ENCODE data around the gene DNAJA2. TPM values are rescaled to one million over a fixed set of nuclear protein-coding genes. Genes with fewer than 3 reads are reported as not detected.

The DNAJA2 gene
- total RNA-seq, 1 donor from 2014 or later, result 63.4 TPM

GRCh38 chr16:46911650-46912049, 61.8 kb downstream of the DNAJA2 start:
- no peak overlapping the region for H3K27ac Mint-ChIP-seq
- H3K4me3 Mint-ChIP-seq, result no peak overlapping the region
- peaks cover 5% of the 10 kb centered on the region for H3K4me1 Mint-ChIP-seq (ENCODE audit: unreplicated experiment)
- H3K9me3 Mint-ChIP-seq, result no peaks in the 10 kb centered on the region
- no peak for DNase-seq (ENCODE audit: extremely low spot score, unreplicated experiment)
- TF ChIP-seq CTCF (conservative IDR thresholded peaks at IDR 0.05), result no peak
- no peaks in the 10 kb centered on the region for H3K27me3 Mint-ChIP-seq
- peaks cover 18% of the 10 kb centered on the region for H3K36me3 Mint-ChIP-seq

GRCh38 chr16:46911038-46911437, 62.4 kb downstream of the DNAJA2 start:
- no peak for TF ChIP-seq CTCF (conservative IDR thresholded peaks at IDR 0.05)
- Mint-ChIP-seq H3K4me1 (ENCODE audit: unreplicated experiment) (peaks cover 5% of the 10 kb centered on the region), H3K9me3 (no peaks in the 10 kb centered on the region), H3K36me3 (peaks cover 16% of the 10 kb centered on the region), H3K27me3 (no peaks in the 10 kb centered on the region), H3K27ac (no peak overlapping the region), H3K4me3 (no peak overlapping the region)
- DNase-seq (ENCODE audit: extremely low spot score, unreplicated experiment), result no peak

- H3K4me1 Mint-ChIP-seq (ENCODE audit: unreplicated experiment), result peaks cover 5% of the 10 kb centered on the region
- TF ChIP-seq CTCF (conservative IDR thresholded peaks at IDR 0.05), result peak; percentile 90
- peak overlapping the region; percentile 16 for H3K27ac Mint-ChIP-seq
- H3K4me3 Mint-ChIP-seq, result no peak overlapping the region
- H3K9me3 Mint-ChIP-seq, result no peaks in the 10 kb centered on the region
- no peaks in the 10 kb centered on the region for H3K27me3 Mint-ChIP-seq
- H3K36me3 Mint-ChIP-seq, result peaks cover 7% of the 10 kb centered on the region
- no peak for DNase-seq (ENCODE audit: extremely low spot score, unreplicated experiment)
Measured at GRCh38 chr16:46908540-46909372, 64.7 kb downstream of the DNAJA2 start.

- Mint-ChIP-seq H3K4me3 (no peak overlapping the region), H3K27ac (peak overlapping the region; percentile 28), H3K4me1 (ENCODE audit: unreplicated experiment) (peaks cover 5% of the 10 kb centered on the region), H3K36me3 (peaks cover 7% of the 10 kb centered on the region), H3K27me3 (no peaks in the 10 kb centered on the region), H3K9me3 (no peaks in the 10 kb centered on the region)
- no peak for DNase-seq (ENCODE audit: extremely low spot score, unreplicated experiment)
- no peak for TF ChIP-seq CTCF (conservative IDR thresholded peaks at IDR 0.05)
Measured at GRCh38 chr16:46907061-46907774, 66.3 kb downstream of the DNAJA2 start.

GRCh38 chr16:46906360-46907060, 67.0 kb downstream of the DNAJA2 start:
- no peak for DNase-seq (ENCODE audit: extremely low spot score, unreplicated experiment)
- Mint-ChIP-seq H3K36me3 (peaks cover 7% of the 10 kb centered on the region), H3K27me3 (no peaks in the 10 kb centered on the region), H3K27ac (no peak overlapping the region), H3K4me3 (no peak overlapping the region), H3K4me1 (ENCODE audit: unreplicated experiment) (peaks cover 5% of the 10 kb centered on the region), H3K9me3 (no peaks in the 10 kb centered on the region)
- TF ChIP-seq CTCF (conservative IDR thresholded peaks at IDR 0.05), result no peak

Other genes with a start within 250 kb of the DNAJA2 start
- gene MYLK3, start 225.3 kb downstream of the DNAJA2 start, total RNA-seq (ENCODE audit: low replicate concordance), result 0.12 and 0.82 TPM in 2 replicates
- 11.5 and 14.3 TPM in 2 replicates for gene C16orf87, start 142.5 kb downstream of the DNAJA2 start, total RNA-seq (ENCODE audit: low replicate concordance)
- 28.6 and 47.8 TPM in 2 replicates for gene GPT2, start 89.3 kb downstream of the DNAJA2 start, total RNA-seq (ENCODE audit: low replicate concordance)
- gene NETO2, start 170.3 kb upstream of the DNAJA2 start, total RNA-seq (ENCODE audit: low replicate concordance), result 33.6 and 50.3 TPM in 2 replicates